Caco-2 (cell line): ENCODE results near the gene NECAP2. TPM values are rescaled to one million over a fixed set of nuclear protein-coding genes. Genes with fewer than 3 reads are reported as not detected.
"Not testable (repeated sequence)": the region's sequence is repeated elsewhere in the genome, so short reads cannot be mapped to it uniquely, and the experiment has no call there.

ENCODE experiments used
- BruUV-seq: library from RNA; stranded (reverse); fragments of 400-500 nt; replicated peaks from 2 replicates; lab custom pipeline; 2021; lab: Mats Ljungman, UMichigan
- CTCF ChIA-PET: fragments of 300-600 bp; sonication (Branson Sonifier 250); formaldehyde crosslinking; loops from one replicate; lab custom pipeline; 2022; ENCODE audit warnings: antibody characterized with exemption; lab: Charles Lee
- POLR2A ChIA-PET: fragments of 300-600 bp; sonication (Branson Sonifier 250); formaldehyde crosslinking; loops from one replicate; lab custom pipeline; 2022; ENCODE audit warnings: antibody characterized with exemption; lab: Charles Lee
- DNase-seq, 2 experiments: peaks; one replicate each; pipeline versions ENCODE4 v3.0.0 to v3.0.0-alpha.2; 2020 to 2022
- H3K27me3 ChIP-seq: replicated peaks from 2 replicates; pipeline ENCODE4 v1.6.0; 2011; ENCODE audit warnings: low read length; ENCODE audit not compliant: control insufficient read depth, insufficient read depth
- H3K36me3 ChIP-seq: 2 replicates; pipeline ENCODE4 v1.5.1; 2011; ENCODE audit warnings: low read length; ENCODE audit not compliant: control insufficient read depth, insufficient read depth
- H3K4me1 ChIP-seq: fragments of 250-450 bp; sonication (Bioruptor Pico); 2 replicates; pipeline ENCODE4 v1.5.1; 2020; ENCODE audit warnings: mild to moderate bottlenecking
- H3K4me3 ChIP-seq: 2 replicates; pipeline ENCODE4 v1.5.1; 2011; ENCODE audit warnings: low read depth, mild to moderate bottlenecking, control low read depth, low read length
- H3K9me3 ChIP-seq: fragments of 250-450 bp; sonication (Bioruptor Pico); 2 replicates; pipeline ENCODE4 v1.5.1; 2020; ENCODE audit warnings: mild to moderate bottlenecking, moderate library complexity
- H3K27ac Mint-ChIP-seq: one replicate; pipeline ENCODE4 v1.8.0; 2022; ENCODE audit warnings: mixed read lengths; ENCODE audit not compliant: unreplicated experiment
- H3K27me3 Mint-ChIP-seq: one replicate; pipeline ENCODE4 v1.8.0; 2022; ENCODE audit warnings: mixed read lengths; ENCODE audit not compliant: insufficient read depth, unreplicated experiment
- H3K36me3 Mint-ChIP-seq: one replicate; pipeline ENCODE4 v1.8.0; 2022; ENCODE audit warnings: mild to moderate bottlenecking, mixed read lengths; ENCODE audit not compliant: insufficient read depth, unreplicated experiment
- H3K4me1 Mint-ChIP-seq: one replicate; pipeline ENCODE4 v1.8.0; 2022; ENCODE audit warnings: low read depth, mixed read lengths; ENCODE audit not compliant: unreplicated experiment
- H3K4me3 Mint-ChIP-seq: one replicate; pipeline ENCODE4 v1.8.0; 2022; ENCODE audit warnings: mild to moderate bottlenecking, moderate library complexity, mixed read lengths; ENCODE audit not compliant: unreplicated experiment
- H3K9me3 Mint-ChIP-seq: one replicate; pipeline ENCODE4 v1.8.0; 2022; ENCODE audit warnings: mixed read lengths; ENCODE audit not compliant: unreplicated experiment
- intact Hi-C: fragments of 100-400 bp; cut with micrococcal nuclease; formaldehyde crosslinking; loops from one replicate; pipeline ENCODE4 v1.10.0; 2022; ENCODE audit not compliant: unreplicated experiment
- total RNA-seq: library from RNA; stranded (reverse); gene quantifications from 2 replicates; pipeline ENCODE4 v1.2.3, GENCODE V29; 2022
- TF ChIP-seq, protein P1 (sequence below), 2 experiments: fragments of 200-600 bp in 1 of 2; IDR thresholded peaks; 1 replicate in 1 of 2; 2 replicates in 1 of 2; pipeline versions ENCODE4 v1.5.1 to v1.8.0; 2011 to 2022; ENCODE audit warnings: antibody characterized with exemption in 1 of 2, control low read depth in 1 of 2, inconsistent platforms in 1 of 2, low read depth in 1 of 2, low read length in 1 of 2, mild to moderate bottlenecking in 1 of 2, moderate library complexity in 1 of 2; ENCODE audit not compliant: insufficient read depth in 1 of 2, severe bottlenecking in 1 of 2, unreplicated experiment in 1 of 2

The NECAP2 gene
- total RNA-seq, 1 experiment from 2014 or later, result 29.4 TPM

DNA sequence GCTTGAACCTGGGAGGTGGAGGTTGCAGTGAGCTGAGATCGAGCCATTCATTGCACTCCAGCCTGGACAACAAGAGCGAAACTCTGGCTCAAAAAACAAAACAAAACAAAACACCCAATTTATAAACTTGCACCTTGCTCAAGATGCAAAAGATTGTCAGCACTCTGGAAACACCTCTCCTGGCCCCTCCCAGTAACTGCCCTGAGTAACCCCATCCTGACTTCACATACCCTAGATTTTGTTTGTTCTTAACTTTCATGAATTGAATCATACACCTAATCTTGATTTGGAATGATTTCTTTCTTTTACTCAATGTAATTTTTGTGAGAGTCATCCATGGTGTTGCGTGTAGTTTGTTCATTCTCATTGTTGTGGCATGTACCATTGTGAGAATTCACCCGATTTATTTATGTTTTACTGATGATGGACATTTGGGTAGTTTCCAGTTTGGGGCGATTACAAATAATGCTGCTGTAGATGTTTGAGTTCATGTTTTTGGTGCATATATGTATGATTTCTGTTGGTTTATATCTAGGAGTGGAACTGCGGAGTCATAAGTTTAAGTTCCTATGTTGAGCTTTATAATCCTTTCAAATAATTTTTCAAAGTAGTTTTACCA, 10.4 kb downstream of the NECAP2 start:
- intact Hi-C loops, result no loop called here
- CTCF ChIA-PET, result interaction anchor here (0.7 kb wide), 1 partner anchor 10 kb away, joined by 3 read pairs; the partner anchor contains the start of gene NECAP2
- no peaks in the 10 kb centered on the region for H3K9me3 ChIP-seq
- no peaks in the 10 kb centered on the region; the same call in 1 of the 2 replicates for H3K36me3 ChIP-seq
- Mint-ChIP-seq H3K4me3 (no peak overlapping the region), H3K27ac (no peak overlapping the region), H3K4me1 (no peaks in the 10 kb centered on the region), H3K36me3 (peaks cover 29% of the 10 kb centered on the region), H3K9me3 (no peaks in the 10 kb centered on the region), H3K27me3 (no peaks in the 10 kb centered on the region)
- POLR2A ChIA-PET, result no interaction called here
- TF ChIP-seq, protein P1, sequence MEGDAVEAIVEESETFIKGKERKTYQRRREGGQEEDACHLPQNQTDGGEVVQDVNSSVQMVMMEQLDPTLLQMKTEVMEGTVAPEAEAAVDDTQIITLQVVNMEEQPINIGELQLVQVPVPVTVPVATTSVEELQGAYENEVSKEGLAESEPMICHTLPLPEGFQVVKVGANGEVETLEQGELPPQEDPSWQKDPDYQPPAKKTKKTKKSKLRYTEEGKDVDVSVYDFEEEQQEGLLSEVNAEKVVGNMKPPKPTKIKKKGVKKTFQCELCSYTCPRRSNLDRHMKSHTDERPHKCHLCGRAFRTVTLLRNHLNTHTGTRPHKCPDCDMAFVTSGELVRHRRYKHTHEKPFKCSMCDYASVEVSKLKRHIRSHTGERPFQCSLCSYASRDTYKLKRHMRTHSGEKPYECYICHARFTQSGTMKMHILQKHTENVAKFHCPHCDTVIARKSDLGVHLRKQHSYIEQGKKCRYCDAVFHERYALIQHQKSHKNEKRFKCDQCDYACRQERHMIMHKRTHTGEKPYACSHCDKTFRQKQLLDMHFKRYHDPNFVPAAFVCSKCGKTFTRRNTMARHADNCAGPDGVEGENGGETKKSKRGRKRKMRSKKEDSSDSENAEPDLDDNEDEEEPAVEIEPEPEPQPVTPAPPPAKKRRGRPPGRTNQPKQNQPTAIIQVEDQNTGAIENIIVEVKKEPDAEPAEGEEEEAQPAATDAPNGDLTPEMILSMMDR (IDR thresholded peaks at IDR 0.05; ENCODE audit: insufficient read depth in 1 of 2, low read depth in 1 of 2, low read length in 1 of 2, severe bottlenecking in 1 of 2, unreplicated experiment in 1 of 2), result no peak
- no TSS peak for BruUV-seq
- no peak for DNase-seq
- no peaks in the 10 kb centered on the region for H3K4me1 ChIP-seq
- no peak overlapping the region for H3K4me3 ChIP-seq
- H3K27me3 ChIP-seq, result no peaks in the 10 kb centered on the region

DNA sequence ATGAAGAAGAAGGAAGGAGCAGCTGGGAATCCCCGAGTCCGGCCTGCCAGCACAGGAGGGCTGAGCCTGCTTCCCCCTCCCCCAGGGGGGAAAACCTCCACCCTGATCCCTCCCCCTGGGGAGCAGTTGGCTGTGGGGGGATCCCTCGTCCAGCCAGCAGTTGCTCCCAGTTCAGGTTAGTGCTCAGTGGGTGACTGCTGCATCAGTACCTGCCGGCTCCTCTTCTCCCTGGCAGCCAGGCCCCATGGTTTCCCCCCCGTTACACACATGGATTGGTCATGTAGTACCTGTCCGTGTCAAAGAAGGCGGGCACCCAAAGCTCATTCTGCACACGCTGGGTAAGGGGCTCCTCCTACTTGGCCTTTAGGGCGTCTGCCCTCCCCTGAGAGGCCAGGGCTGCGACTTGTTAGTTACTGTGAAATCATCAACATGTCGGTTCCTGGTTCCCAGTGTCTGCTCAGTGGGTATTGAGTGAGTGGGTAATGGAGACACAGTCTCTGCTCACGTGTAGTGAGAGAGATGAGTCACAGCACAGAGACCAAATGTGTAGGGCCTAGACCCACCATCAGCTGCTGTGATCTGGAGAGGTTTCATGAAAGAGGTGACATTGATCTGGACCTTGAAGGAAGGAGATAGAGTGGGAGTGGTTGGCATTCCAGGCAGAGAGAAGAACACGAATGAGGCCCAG, 11.5 kb downstream of the NECAP2 start:
- Histone ChIP-seq H3K27me3 (no peaks in the 10 kb centered on the region), H3K4me1 (no peaks in the 10 kb centered on the region), H3K9me3 (no peaks in the 10 kb centered on the region), H3K4me3 (no peak overlapping the region), H3K36me3 (no peaks in the 10 kb centered on the region; the same call in 1 of the 2 replicates)
- H3K4me1 Mint-ChIP-seq, result no peaks in the 10 kb centered on the region
- peaks cover 30% of the 10 kb centered on the region for H3K36me3 Mint-ChIP-seq
- ChIA-PET CTCF (no interaction called here), POLR2A (no interaction called here)
- TF ChIP-seq, protein P1 (IDR thresholded peaks at IDR 0.05; ENCODE audit: insufficient read depth in 1 of 2, low read depth in 1 of 2, low read length in 1 of 2, severe bottlenecking in 1 of 2, unreplicated experiment in 1 of 2), result no peak
- DNase-seq, result no peak
- BruUV-seq, result no TSS peak
- H3K27ac Mint-ChIP-seq, result no peak overlapping the region
- intact Hi-C loops, result no loop called here
- H3K27me3 Mint-ChIP-seq, result no peaks in the 10 kb centered on the region
- H3K4me3 Mint-ChIP-seq, result no peak overlapping the region
- no peaks in the 10 kb centered on the region for H3K9me3 Mint-ChIP-seq

DNA sequence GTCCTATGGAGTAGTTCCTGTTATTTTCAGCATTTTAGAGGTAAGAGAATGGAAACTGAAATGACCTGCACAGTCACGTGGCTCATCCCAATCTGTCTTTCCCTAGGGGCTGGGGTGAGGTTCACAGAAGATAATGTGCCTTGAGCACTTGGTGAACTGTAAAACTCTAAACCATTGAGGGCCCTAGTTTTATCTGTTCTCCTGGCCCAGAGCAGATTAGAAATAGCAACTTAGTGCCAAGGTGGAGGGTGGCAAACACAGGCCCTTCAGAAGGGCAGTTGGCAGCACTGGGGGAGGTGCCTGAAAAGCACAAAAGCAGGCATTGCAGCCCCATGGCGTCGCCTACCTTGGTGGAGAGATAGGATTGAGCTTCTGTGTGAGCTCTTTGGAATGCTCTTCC, 14.4 kb downstream of the NECAP2 start:
- intact Hi-C loops, H3K4me1 ChIP-seq, H3K4me1 Mint-ChIP-seq, DNase-seq, H3K9me3 Mint-ChIP-seq, H3K27me3 ChIP-seq, H3K4me3 ChIP-seq, POLR2A ChIA-PET, BruUV-seq, CTCF ChIA-PET, H3K9me3 ChIP-seq, H3K27me3 Mint-ChIP-seq, H3K36me3 ChIP-seq, H3K27ac Mint-ChIP-seq, H3K4me3 Mint-ChIP-seq: not testable (repeated sequence)
- peaks cover 25% of the 10 kb centered on the region for H3K36me3 Mint-ChIP-seq

DNA sequence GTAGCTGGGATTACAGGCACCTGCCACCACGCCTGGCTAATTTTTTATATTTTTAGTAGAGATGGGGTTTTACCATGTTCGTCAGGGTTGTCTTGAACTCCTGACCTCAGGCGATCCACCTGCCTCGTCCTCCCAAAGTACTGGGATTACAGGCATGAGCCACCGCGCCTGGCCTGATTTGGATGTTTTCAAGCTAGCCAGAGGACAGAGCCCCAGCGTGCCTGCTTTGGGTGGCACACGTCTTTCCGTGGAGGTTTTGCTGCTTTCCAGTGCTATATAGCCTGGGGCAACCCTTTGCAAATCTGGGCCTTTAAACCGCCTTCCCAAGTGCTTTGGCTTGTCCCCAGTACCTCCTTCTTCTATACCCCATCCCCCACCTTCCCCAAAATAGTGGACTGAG, 15.6 kb downstream of the NECAP2 start:
- H3K4me3 Mint-ChIP-seq, H3K9me3 Mint-ChIP-seq, H3K9me3 ChIP-seq, H3K27me3 ChIP-seq, DNase-seq, H3K36me3 ChIP-seq, H3K4me3 ChIP-seq, H3K27me3 Mint-ChIP-seq, intact Hi-C loops, BruUV-seq, H3K27ac Mint-ChIP-seq, POLR2A ChIA-PET, CTCF ChIA-PET, H3K4me1 Mint-ChIP-seq, H3K4me1 ChIP-seq: not testable (repeated sequence)
- peaks cover 26% of the 10 kb centered on the region for H3K36me3 Mint-ChIP-seq
